SKM-1 (cell line): ENCODE measurements around the gene MBNL1.
A peak's percentile ranks its signal among the peaks of the same experiment; 100 is the strongest.

ENCODE experiments used
- DNase-seq: peaks from one replicate; lab custom pipeline; 2025; ENCODE audit not compliant: unreplicated experiment; lab: John Stamatoyannopoulos, UW

The MBNL1 gene

DNA sequence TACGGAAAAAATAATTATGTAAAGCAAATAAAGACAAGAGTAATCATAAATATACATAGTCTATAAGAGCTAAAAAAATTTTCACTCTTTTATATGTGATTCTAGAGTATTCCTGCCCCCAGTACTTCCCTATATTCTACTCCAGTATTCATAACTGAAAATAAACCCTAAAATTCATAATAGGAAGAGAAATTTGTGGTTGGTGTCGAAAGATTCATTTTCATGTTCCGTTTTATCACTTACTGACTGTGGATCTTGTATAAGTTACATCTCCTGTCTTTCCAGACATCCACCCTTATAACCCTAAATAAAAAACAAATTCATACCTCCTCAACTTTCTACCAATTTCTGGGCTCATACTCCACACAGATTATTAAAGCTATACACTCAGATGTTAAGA, 16.0 kb upstream of the MBNL1 start:
- DNase-seq = no peak

DNA sequence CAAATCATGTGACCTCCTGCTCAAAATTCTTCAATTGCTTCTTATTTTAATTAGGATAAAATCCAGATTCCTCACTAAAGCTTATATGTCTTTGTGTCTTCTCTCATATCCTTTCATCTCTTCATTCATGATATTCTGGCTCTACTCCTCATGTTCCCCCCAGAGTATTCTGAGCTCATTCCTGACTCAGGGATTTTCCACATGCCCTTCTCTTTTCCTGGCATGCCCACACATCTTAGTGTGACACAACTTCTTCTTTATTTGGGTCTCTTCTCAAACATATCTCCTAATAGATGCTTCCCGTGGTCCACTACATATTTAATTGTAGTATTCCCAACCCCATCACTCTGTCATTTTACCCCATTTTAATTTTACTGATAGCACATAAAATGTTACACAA, 15.2 kb upstream of the MBNL1 start:
- DNase-seq = no peak

DNA sequence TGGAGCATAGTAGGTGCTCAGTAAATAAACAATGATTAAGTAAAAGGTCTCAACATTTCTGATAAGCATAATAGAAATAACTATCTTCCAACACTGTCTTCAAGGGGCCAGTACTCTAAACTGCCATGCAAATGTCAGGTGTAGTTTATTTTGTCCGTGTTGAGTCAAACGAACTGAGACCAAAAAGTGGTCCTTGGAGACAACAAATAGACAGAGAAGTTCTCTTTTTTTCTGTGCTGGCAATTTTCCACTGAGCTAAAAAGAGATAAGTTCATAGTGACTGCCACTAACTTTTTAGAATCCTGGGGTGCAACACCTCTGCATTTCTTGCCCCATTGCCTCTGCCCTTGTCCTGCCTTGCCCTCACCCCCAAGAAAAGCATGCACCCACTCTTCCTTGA, 14.7 kb upstream of the MBNL1 start:
- no peak for DNase-seq

DNA sequence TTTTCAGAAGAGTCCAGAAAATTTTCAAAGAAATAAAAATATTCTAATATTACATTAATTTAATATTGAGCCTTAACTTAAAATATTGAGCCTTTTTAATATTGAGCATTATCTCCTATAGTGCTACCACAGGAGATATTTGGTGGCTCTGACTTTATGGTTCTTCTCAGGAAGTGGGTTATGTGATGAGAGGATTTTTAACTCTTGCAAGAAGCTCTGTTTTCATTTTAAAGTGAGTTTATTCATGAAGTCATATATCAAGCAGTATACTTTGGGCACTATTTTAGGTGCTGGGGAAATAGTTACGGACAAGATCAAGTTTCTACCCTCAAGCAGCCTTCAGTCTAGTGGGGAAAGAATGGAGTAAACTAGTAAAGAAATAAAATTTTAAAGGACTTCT, 13.4 kb upstream of the MBNL1 start:
- no peak for DNase-seq

DNA sequence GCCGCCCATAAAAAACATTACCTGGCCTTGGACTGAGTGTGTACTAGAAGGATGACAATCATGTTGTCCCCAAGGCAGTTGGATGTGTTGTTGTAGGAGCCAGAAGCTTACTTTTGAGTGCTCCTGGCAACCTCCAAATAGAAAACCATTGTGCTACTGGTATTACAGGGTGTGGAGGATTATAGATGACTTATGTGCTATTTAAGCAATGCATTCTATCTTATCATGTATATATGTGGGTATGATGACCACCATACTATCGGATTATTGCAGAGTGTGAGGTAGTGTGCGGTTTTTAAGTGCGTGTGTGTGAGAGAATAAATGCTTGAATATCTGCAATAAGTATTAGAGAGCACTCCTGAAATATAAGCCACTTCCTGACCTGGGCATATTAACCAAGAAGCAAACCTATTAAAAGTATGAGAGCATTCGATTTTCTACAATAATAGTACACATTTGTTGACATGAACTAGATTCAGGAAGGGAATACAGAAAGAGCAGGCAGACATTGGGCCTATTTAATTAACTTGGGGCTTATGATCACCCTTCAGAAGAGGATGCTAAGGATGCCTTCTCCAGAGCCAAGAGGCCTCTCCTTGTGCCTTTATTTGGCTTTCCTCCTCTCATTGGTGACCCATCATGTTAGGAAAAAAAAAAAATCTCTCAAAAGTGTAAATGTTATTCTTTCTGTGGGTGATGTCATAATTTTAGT, 11.7 kb upstream of the MBNL1 start:
- DNase-seq = no peak

DNA sequence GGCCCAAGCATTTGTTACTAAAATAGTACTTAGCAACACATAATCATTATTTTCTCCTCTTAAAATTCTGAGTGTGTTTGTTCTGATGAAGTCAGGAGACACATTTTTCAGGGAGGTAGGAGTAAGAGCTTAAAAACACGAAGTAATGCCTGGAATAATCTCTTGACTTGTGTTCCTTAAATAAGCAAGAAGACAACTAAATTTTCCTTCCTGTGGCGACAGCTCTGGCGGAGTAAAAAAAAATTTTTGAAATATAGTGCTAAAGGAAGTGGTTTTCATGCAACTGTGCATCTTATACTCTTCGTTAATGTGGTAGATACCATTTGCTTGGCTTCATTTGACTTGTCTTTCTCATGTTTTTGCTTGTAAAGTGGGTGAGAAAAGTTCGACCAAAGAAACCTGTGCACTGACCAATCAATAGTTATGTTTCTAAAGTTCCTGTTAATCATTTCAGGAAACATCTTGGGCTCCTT, 11.1 kb upstream of the MBNL1 start:
- peak; percentile 45 for DNase-seq

DNA sequence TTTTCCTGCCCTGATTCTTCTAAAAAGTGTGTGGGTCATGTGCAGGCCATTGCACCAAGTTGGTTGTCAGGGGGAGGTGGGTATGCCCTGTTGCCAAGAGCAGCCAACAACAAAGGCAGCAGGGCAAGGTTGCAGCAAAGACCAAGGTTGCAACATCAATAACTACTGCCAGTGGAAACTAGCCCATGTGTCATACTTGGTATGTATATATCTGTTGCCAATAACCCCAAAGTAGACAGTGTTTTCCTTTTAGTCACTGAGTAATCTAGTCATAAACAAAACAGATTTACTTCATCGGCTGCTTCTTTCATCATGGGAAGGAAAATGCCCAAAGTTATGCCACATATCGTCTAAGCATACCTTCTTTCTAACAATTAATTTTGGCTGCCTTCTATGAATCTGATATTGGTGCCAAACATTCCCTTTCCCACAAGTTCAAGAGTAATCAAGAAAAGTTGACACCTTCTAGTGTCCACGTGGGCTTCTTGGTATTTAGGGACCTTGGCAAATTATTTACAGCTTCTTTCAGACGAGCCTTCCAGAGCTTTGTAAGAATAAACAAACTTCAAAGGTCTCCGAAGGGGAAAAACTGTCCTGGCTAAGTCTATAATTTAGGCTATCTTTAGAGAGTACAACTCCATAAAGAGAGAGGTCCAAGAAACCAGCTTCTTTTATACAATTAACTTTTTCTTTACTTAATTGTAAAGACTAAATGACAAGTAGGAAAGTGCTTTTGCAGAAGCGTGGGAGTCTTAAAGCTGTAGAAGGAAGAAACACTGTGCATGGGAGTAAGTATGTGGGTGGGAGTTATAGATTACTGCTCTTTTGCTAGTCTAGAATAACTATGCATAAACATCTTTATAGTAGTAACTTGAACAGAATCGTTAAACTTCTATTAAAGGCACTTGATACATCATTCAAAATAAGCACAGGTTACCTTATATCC, 10.0 kb upstream of the MBNL1 start:
- peak; percentile 50 for DNase-seq

DNA sequence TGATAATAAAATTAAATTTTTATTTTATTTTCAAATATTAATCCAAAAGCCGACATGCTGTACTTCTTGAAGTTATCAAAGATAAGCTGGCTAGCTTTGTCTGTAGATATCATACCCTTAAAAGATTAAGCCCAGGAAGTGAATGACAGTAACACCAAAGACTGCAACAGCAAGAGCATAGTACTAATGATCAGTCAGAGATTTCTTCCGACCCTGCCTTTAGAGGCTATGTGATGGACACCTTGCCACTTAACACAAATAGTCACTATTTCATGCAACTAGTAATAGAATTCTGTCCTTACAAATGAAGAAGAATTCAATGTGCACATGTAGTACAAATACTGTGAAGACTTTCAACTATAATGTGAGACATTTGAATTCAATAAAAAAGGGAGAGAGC, 9.3 kb upstream of the MBNL1 start:
- no peak for DNase-seq

DNA sequence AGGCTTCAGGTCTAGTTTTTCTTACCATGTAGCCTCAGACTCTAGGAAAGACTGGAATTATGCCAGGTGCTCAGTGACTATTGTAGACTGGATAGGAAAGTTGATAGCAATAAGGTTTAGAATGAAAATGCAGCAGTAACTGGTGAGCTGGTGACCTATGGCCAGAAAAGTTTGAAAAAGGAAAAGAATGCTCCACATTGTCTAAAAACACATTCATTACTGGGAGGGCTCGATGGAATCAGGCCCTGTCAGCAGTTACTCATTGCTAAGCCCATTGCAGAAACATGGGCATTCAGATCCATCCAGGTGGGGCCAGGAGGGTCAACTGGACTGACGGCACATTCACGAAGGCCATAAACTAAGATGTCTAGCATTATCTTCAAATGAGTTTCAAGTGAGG, 8.7 kb upstream of the MBNL1 start:
- DNase-seq = no peak

DNA sequence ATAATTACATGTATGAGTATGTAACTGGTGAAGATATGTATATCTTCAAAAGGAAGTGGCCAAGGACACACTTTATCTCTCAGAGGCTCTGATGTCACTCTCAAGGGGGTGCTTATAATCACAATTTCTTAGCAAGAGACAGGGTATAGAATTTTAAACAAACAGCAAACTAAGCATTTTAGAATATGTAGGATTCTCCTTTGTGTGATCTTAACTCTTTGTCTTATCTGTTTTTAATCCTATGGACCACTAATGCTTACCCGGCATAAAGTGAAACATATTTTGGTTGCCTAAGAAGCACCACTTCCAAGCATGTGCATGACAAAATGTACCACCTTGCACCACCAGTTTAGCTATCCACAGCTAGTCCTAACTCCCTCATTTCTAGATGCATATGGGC, 8.2 kb upstream of the MBNL1 start:
- no peak for DNase-seq

DNA sequence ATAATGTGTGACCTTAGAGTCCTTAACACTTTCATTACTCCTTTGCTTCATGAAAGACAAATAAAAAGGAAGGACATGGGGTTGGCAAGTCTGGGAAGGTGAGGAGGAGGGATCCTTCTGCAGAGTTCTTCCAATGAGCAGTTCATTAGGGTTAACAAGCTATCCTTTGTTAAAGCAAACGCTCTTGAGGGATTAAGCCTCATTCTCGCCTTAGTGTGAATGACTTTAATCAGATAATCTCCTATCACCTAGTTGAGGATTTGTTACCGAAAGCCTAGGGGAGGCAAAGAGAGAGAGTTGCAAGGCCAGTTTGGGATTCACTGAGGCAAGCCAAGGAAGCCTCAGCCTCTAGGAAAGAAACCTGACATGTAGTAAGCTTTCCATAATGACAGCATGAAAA, 7.4 kb upstream of the MBNL1 start:
- DNase-seq = no peak

DNA sequence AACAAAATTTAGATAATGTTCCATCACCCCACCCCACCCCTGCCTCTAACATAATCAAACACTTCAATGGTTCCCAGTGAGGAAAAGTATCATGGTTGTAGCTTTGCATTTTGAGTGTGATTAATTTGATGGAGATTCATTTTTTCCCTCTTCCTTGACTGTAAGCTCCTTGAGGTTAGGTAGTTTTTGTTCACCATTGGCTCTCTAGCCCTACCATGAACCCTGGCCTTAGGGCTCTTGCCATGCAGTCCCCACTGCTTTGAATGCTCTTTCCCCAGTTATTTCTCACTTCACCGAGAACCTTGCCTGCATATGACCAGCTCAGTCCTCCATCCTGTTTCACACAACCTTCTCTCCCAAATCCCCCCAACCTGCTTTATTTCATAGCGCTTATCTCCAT, 5.0 kb upstream of the MBNL1 start:
- DNase-seq = no peak

DNA sequence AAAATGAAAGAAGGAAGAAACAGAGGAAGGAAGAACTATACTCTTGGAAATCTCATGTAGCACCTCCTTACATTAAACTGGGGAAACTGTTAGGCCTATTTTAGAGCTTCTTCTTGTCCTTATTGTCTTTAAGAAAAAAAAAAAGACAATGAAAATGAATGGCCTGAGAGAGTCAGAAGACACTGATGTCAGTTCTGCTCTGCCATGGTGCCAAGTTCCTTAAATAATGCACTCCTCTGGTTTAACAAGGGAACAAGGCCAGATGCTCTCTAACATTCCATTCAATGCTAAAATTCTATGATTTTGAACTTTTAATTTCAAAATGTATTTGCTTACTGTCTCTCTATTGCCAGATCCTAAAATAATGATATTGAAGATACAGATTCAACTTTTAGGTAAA, 4.4 kb upstream of the MBNL1 start:
- no peak for DNase-seq

DNA sequence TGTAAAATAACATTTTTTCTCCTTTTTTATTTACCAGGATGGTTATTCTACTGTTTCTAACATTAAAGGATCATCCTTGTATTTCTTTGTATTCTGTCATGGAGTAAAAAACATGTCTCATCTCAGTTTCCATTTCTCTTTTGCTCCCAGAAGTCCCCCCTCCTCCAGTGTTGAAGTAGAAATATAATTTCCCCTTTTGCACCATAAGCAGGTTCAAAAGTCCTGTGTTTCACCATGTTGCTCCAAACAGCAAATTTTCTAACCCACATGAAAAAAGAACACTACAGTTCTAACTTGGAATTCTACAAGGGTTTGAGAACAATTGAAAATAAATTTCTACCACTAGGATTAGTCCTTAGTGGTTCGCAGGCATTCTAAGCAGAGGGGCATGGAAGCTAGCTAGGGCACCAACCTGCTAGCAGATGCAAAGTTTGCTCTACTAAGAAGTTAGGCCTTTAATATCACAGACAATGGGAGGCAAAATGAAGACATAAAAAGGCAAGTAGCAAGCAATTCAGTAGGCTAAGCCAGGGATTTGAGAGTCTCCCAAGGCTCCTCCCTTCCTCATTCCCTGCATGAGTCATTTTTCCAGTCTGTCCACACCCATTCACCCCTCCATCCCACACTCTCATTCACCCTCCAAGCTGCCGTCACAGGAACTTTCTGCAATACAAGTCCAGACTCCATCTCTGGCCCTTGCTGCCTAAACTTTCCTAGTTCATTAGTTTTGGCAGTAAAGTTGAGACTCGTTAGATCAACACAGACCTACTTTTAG, 2.3 kb upstream of the MBNL1 start:
- DNase-seq = no peak

DNA sequence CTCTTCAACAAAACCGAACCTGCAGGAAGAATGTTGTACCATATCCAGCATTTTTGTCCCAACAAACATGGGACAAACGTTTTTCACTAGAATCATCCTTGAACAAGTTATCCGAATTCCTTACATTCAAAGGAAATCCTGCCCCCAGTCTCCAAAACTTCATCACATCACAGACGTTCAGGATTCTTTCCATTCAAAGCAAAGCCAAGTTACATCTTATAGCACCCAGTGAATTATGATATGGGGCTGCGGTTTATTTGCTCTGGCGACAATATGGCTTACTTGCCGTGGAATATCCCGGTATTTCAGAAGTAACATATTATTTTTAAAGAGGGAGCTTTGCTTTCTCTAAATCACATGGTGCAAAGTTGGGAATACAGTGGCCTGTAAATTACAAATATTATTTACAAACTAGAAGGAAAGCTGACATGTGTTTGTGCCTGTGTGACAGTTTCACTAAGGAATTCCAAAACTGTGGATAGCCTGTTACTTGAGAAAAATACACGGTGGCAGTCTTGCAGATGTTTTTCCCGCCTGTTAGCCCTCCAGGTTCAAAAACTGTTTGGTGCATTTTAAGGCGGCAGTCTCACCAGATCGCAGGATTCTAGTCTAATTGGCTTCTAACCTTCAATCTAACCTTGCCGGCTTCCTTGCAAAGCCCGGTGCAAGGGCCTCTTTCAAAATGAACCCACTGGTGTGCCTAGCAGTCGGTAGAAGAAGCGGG, 736 bp upstream of the MBNL1 start:
- DNase-seq = no peak

DNA sequence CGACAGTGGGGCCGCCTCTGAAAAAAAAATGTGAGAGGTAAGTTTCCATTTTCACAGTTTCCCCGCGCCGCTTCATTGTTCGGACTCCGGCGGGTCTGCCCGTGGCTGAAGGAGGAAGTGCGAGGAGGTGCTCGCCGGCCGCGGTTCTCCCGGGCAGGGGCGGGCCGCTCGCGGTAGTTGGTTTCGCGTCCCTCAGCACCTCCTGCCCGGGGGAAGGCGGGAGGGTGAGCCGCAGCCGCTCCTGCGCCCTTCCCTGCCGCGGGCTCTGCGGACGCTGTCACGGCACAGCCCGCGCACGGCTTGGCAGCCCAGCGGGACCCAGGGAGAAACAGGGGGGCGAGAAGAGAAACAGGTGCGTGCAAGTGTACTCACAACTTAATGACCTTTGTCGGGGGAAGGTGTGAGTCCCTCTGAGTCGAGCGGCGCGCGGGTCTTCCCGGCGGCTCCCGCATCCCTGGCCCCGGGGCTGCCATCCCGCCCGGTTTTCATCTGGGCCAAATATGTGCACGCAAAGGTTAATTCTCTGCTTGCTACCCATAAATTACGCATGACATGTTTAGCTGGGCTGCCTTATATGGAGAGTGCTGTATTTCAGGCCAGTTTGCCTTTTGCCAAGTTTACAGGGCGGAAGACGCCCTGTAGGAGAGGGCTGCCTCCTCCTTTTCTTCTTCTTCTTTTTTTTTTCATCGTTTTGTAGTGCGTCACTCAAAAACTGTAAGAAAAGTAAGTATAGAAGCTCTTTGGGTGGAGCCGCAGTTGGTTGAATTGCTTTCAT, 514 bp downstream of the MBNL1 start:
- peak; percentile 87 for DNase-seq

DNA sequence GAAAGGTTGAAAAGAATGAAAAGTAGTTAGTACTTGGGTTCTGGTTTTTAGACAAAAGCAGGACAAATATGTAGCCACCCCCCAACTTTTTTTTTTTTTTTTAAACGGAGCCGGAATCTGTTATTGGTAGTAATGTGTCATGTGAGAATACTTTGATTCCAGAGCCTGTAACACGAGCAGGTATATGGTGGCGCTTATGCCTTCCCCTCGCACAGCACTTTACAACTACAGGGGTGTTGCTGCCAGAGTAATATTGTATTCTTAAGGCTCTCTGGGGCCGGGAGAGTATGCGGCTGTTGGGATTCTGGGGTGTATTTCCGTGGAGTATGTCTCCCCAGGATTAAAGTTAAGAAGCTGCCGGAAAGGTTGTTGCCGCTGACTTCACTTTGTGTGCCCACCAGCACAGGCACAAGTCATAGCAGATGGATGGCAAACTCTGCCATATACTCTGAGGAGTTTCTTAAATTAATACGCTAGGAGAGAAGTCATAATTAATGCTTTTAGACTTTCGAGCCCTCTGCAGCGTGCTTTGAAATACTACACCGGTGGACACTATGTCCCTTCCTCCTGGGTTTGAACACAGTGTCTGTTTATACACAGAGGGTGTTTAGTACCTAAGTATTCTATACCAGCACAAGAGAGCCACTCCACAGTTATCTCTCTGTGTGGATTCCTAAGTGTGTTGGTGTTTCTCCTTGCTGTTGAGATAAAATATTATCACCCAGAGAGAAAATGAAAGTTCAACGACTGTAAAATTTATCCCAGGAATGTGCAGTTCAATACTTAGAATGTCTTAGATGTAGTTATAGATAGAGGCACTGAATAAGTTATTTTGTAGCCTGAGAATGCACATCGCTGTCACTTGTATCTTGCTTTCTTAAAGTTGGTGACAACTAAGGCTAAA, 1.4 kb downstream of the MBNL1 start:
- DNase-seq = no peak

DNA sequence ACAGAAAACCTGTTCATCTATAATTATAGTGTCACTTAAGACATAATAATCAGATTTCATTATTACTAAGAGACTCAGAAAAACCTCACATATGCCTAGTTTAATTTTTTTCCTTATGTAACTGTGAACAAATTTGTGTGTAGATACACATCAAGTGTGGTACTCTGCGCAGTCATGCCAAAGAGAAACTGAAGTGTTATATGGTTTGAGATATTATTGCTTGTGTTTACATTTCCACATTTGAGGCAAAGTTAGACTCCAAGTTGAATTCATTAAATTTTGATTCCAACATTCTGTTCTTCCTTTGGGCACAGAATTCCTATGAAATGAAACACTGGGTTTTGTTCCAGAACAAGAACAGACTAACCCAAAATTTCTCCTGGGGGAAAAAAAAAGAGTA, 2.2 kb downstream of the MBNL1 start:
- no peak for DNase-seq
